Activated gamma-delta T cell treated with anti-CD3 and anti-CD28 coated beads, Interleukin-2, amount 50 U/mL, for 16 hours (primary cell): Measurements from ENCODE around the gene MICAL3.
A peak's percentile ranks its signal among the peaks of the same experiment; 100 is the strongest.

ENCODE experiments used
- DNase-seq: peaks from one replicate; pipeline ENCODE4 v3.0.0-alpha.2; 2020; ENCODE audit warnings: low read depth

Gene MICAL3

DNA sequence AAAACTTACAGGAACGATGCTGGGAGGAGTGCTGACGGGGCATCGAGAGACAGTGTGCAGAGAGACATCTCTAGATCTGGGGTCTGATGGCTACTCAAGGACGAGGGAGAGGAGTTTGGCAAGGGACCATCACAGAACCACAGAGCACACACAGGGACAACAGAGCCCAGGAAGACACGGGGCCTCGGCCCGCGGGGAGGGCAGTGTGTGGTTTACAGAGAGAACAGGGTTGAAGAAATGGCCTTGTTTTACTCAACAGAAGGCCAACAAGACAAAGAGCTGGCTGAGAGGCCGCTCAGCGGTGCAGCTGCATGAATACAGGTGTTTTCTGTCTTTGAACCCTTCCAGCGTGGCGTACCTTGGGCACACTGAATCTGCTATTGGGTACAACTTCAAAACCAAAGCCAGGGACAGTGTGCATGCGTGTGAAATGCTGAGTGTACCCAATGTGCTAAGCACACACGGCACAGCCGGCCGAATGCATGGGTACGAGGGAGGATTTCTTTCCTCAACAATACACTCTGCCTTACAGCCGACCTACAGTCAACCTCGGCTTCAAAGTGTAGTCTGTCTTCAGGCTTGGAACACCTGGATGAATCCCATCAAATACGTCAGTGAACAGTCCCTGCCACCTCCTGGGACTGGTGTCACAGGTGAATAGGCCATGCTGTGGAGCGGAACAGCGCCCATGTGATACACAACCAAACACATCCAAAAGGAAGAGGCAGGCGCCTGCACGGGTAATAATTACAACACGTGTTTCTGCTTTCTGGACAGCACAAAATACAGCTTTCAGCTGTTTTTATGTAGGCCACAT, 229.4 kb downstream of the MICAL3 start:
- DNase-seq, result no peak

GRCh38 chr22:17792854-17793434, 231.4 kb downstream of the MICAL3 start:
- no peak for DNase-seq

DNA sequence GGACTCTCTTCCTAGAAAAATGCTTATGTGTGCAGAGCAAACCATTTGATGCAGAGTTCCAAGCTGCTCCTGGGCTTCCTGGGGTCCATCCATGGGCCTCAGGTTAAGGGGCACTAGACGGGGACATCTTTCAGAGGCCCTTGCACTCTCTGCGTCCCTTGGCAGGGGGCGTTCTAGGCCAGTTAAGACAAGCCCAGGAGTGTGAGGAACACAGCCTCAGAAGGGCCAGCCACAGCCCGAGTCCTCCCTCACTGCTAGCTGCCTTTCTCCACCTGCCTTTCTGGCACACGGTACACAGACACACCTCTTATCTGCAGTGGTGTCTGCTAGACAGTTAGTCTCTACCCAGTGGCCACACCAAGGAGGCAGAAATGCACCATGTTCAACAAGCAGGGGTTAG, 232.1 kb downstream of the MICAL3 start:
- no peak for DNase-seq

GRCh38 chr22:17791196-17791595, 233.2 kb downstream of the MICAL3 start:
- DNase-seq, result no peak

GRCh38 chr22:17789379-17790200, 234.8 kb downstream of the MICAL3 start:
- DNase-seq, result no peak

DNA sequence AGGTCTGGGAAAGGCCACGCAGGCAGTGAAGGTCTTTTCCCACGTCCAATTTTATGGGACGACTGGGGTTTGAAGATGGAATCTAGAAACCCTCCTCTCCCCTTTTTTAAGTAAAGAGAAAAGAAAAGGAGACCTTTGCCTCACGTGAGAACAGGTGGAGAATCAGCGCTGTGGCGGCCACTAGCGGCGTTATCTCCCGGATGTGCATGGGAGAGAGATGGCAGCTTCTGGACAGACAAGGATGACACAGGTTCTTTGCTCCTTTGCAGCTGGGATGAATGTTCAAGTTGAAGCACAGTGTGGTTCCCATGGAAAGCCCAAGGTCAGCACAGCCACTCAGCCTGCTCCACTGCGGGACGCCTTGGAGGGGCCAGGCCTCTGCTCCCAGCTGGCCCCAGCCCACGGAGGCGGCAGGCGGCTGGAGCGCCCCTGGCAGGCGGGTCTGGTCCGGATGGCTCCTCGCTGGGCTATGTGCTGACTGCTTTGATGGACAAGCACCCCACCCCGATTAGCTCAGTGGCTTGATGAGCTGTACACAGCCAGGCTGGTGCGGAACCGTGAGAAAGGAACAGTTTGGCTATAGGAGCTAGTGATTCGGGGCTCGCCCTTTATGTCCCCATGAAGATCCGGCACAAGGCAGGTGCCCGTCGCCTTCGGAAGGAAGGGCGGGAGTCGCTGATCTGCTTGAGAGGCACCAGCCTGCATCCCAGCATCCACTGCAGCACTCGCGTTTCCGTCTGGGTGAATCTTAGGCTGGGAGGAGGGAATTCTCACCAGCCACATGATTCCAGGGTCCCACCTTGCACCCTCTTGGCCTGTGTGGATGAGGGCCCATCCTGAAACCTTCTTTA, 235.6 kb downstream of the MICAL3 start:
- DNase-seq, result no peak

DNA sequence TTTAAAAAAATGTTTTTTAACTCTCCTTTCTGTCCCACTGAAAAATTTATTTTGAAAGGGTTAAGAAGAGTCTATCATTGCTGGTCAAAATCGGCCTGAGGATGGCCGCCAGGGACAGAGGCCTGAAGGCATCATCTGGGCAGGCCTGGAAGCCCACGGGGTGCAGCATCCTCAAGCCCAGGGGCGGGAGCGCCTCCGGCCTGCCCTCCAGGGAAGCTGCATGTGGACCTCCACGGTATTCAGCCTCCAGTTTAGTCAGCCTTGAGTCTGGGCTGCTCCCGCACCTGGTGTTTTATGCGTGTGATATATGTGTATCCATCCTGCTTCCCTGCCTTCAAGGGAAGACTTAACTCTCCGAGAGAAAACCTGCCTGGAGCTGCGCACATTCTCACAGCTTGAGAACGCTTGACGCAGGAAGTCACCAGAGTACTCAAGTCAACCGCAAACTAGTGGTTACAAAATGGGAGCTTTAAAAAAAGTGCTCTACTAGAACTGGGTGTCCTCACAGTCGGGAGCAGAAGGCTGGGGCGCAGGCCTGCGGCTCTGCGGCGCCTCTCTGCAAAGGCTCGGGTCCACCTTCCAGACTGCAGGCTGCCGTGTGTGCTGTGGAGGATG, 236.5 kb downstream of the MICAL3 start:
- DNase-seq, result no peak

- DNase-seq, result no peak
These were observed 237.1 kb downstream of the MICAL3 start for GRCh38 chr22:17787241-17787640.

DNA sequence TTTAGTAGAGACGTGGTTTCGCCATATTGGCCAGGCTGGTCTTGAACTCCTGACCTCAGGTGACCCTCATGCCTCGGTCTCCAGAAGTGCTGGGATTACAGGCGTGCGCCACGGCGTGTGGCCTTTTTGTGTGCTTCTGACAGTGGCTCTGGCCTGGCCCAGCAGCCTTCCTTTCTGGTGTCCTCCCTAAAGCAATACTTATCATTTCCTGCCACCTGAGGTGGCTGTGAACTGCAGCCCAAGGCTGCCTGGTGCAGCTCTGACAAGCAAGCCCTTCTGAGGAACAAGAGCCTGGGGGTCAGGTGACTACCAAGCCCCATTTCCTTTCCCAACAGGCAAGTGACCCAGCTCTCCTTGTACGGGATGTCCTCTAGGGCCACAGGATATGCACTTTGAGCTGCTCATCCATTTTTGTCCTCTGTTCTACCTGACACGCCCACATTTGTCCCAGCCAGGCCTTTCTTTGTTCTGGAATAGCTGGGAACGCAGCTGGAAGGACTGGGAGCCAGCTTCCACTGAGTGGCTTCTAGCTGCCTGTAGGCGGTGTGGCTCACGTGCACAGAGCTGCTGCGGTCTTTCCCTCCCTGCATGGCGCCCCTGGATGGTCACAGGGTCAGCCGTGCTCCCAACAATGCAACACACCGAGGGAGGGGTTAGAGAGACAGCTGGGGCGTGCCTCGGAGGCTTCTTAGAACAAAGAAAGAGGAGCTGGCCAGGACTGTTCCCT, 237.8 kb downstream of the MICAL3 start:
- no peak for DNase-seq

GRCh38 chr22:17785185-17786184, 238.9 kb downstream of the MICAL3 start:
- DNase-seq, result peak; percentile 53

DNA sequence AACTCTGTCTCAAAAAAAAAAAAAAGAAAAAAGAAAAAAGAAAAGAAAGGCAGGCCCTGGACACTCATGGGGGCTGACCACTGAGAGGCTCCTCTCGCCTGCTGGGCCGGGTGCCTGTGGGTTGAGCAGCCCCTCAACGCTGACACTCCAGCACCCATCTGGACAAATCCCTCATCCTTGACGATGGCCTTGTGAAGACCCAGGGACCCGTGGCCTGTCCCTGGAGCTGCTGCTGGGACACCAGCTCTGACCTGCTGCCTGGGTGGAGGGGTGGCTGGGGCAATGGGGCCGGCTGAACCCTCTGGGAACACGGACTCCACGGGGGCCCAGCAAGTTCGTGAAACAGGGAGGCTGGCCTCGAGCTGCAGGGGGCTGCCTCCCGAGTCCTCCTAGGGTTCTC, 239.6 kb downstream of the MICAL3 start:
- no peak for DNase-seq

GRCh38 chr22:17783773-17784480, 240.4 kb downstream of the MICAL3 start:
- no peak for DNase-seq

DNA sequence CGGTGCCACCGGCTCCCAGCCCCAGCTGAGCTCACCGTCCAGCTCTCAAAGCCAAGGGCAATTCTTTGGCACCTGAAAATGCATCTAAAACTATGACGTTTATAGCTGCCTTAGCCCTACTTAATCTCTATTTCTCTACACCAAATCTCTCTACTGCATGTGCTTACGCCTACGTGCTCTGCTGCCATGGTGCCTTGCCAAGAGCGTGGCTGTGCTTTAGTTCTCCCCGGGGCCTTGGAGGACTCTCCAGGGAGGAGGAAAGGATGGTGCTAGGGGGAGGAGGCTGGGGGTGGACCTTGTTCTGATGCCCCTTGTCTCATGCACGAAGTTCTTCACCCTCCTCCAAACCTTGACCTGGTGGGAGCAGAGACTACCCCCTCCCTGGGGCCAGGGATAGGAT, 241.0 kb downstream of the MICAL3 start:
- no peak for DNase-seq

GRCh38 chr22:17782621-17783020, 241.7 kb downstream of the MICAL3 start:
- DNase-seq, result no peak

DNA sequence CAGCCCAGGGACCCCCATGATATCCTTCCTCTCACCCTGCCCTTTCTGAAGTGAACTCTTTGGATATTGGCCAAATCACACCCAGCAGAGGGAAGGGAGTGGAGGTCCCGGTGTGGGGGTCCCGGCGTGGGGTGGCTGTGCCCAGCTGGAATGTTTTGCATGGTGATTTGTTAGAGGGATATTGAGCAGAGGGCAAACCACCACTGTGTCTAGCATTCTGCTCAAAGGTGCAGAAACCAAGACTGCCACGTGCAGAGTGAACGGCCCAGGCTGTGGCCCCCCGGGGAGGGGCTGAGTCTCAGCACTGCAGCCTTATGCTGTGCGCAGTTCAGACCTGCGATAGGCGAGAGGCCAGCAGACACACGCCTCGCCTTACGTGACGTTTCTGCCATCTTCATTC, 242.2 kb downstream of the MICAL3 start:
- DNase-seq, result no peak

- DNase-seq, result peak; percentile 65
These were observed 242.9 kb downstream of the MICAL3 start for GRCh38 chr22:17781319-17782031.

DNA sequence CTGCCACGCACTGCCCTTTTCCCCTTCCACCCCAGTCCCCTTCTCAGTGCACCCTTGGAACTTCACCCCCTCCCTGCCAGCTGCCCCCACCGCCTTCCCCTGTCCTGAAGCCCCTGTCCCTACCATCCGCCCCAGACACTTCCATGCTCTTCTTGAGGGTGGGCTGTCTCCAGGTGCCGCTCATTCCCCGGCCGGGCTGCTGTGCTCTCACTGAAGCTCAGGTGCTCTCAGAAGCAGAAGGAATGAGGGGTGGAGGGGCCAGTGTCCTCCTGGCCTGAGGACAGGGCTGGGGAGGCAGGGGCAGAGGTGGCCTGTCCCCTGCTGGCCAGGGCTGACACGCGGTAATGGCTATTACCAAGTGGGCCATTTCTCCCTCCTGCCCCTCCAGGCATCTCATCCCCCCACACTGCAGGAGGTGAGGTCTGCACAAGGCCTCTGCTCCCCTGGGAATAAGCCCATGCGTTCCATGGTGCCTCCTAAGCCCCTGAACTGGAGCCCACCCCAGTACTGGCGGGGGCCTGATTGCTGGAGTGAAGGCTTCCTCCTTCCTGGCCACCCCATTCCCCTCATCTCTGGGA, 243.5 kb downstream of the MICAL3 start:
- DNase-seq, result no peak
